Activated CD4-positive, CD25-positive, alpha-beta regulatory T cell treated with anti-CD3 and anti-CD28 coated beads, Interleukin-2, amount 50 U/mL, for 16 hours (primary cell): Measurements from ENCODE around the gene AMZ2.
"Not testable (repeated sequence)": the region's sequence is repeated elsewhere in the genome, so short reads cannot be mapped to it uniquely, and the experiment has no call there.

Experiments
- DNase-seq: peaks from one replicate; pipeline ENCODE4 v3.0.0-alpha.2; 2020; ENCODE audit warnings: low read depth, low spot score

The AMZ2 gene, protein sequence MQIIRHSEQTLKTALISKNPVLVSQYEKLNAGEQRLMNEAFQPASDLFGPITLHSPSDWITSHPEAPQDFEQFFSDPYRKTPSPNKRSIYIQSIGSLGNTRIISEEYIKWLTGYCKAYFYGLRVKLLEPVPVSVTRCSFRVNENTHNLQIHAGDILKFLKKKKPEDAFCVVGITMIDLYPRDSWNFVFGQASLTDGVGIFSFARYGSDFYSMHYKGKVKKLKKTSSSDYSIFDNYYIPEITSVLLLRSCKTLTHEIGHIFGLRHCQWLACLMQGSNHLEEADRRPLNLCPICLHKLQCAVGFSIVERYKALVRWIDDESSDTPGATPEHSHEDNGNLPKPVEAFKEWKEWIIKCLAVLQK

DNA sequence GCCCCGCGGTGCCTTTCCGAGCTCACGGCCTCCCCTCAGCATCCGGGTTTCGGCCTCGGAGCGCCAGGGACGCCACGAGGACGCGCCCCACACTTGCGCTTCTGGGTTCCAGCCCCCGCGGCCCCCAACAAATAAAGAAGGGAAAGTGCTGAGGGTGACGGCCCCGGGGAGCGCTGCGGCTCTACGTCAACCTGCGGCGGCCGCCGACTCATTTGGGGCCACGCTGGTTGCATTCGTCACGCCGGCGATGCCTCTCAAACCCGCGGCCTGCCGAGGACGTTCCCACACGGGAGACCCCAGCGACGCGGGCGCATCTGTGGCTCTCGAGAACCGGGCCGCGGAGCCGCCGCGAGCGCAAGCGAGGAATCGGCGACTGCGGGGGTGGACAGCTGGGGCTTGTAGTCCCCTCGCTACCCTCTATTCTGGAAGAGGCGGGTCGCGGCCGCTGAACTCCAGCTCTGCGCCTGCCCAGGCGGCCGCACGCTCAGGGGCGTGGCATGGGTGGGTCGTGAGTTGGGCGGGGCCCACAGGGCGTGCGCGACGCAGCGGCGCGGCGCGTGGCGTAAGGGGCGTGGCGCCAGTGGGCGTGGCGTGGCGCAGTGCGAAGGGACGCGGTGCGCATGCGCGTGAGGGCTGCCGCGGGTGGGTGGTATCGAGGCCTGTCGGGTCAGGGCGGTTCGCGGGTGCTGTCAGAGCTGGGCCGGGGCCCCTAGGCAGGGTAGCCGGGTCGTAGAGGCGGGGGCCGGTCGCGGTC, at the start of gene AMZ2:
Gene AMZ2 (plus strand): TSS at position 599 of the 754 bp plus-strand sequence. CDS start 2,145 bp downstream, outside the sequence.
- DNase-seq: peak; percentile 94

DNA sequence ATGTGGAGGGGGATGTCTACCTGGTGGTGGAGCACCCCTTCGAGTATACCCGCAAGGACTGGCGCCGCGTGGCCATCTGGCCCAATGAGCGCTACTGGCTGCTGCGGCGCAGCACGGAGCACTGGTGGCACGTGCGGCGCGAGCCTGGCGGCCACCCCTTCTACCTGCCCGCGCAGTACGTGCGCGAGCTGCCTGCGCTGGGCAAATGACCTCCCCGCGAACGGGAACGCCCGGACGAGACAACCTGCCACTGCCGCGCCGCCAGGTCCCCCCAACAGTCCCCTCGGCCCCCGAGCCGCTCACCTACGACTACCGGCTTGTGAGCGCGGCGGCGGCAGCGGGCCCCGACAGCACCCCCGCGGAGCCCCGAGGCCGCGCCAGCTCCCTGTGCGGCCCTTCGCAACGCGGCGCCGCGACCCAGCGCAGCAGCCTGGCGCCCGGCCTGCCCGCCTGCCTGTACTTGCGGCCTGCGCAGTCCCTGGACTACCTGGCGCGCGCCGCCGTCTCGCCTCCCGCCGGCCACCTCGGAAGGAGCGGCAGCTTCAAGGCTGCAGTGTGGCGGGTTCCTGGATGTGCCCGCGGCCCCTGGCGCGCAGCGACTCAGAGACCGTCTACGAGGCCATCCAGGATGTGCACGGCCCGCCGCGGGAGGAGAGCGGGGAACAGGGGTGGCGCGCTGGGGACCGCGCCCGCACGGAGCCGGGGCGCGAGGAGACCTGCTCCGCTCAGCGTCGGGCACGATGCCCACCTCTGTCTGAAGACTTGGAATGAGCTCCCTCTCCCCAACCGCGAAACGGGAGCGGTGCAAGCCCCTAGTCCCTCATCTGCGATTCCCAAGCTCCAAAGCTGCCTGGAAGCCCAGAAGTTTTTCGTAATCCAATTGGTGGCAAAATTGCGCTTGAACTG, 48.7 kb upstream of the AMZ2 start:
- no peak for DNase-seq

DNA sequence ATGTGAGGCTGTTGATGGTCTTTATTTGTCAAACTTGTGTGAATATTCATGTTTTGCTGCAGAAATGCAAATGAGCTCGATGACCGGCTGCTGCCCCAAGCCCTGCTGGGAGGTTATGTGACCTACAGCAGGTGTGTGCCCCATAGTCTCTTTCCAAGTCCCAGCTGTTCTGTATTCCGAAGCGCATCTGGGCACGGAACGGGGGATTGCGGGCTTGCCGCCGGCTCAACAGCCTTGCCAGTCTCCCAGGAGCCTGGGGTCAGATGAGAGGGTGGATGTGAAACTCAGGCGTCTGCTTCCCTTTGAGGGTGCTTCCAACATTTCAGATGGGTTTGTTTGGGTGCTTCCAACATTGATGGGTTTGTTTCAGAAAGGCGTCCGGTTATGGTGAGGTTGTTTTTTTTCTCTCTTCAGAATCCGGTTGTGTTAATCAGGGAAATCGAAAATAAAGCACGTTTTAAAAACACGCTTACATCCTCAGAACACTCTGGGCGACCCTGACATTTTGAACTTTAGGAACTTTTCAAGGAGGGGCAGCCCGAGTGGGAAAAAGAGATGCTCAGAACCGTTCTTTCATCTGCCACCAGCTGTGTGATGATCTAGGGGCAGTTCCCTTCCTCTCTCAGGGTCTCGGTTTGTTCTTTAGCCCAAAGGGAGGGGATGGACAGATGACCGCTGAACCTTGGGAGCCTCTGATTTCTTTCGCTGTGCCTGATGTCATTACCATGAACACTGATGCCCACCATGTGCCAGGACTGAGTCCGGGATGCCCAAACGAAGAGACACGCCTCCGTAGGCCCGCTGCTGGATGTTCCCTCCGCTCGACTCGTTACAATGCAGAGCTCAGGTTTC, 47.8 kb upstream of the AMZ2 start:
- DNase-seq: no peak

DNA sequence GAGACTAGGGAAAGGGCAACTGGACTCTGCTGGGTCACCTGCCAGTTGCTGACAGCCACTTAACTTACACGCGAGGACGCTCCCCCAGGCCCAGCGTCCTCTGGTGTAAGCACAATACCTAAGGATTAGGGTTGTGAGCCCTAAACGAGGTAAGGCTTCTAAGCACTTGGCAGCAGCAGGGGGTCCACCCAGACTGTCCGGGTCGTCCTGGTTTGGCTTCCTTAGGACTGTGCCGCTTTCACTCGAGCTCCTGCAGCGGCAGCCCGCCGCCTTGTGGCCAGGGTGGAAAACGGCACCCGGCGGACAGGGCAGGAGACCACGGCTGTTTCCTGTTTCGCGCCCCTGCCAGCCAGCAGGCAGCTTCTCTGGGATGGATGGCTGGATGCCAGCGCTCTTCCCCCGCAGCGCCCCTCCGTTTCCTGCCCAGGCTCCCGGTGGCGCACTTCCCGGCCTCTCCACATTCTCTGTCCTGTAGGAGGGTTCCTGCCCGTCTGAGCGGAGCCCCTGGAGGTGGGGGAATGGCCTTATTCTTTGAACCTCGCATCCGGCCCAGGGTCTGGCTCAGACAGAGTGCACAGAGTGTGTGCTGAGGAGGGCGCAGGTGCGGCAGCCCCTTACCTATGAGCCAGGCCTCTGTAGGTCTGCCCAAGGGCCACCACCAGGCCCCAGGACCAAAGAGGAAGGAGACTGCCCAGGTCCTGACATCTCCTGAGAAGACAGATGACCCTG, 47.0 kb upstream of the AMZ2 start:
- peak; percentile 57 for DNase-seq

DNA sequence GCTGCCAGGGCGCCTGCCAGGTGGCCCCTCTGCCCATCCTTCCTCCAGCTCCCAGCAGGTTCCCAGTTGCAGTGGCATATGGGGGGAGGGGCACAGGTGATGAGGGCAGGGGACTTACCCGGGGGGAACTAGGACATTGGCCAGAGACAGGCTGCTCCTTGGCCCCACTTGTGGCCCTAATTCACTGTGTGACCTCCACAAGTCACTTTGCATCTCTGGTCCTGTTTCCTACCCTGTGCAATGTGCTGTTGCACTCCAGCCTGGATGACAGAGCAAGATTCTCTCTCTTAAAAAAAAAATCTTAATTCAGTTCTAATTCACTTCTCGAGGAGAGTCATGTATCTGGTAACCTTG, 46.4 kb upstream of the AMZ2 start:
- DNase-seq: not testable (repeated sequence)

DNA sequence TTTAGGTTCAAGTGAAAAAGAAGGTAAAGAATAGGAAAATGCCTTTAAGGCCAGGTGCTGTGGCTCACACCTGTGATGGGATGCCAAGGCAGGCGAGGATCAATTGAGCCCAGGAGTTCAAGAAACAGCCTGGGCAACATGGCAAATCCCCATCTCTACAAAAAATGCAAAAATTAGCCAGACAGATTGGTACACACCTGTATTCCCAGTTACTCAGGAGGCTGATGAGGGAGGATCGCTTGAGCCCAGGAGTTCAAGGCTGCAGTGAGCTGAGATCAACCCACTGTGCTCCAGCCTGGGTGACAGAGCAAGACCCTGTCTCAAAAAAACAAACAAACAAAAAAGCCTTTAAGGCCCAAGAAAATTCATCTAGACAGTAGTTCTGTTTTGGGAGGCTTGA, 45.5 kb upstream of the AMZ2 start:
- DNase-seq: not testable (repeated sequence)

DNA sequence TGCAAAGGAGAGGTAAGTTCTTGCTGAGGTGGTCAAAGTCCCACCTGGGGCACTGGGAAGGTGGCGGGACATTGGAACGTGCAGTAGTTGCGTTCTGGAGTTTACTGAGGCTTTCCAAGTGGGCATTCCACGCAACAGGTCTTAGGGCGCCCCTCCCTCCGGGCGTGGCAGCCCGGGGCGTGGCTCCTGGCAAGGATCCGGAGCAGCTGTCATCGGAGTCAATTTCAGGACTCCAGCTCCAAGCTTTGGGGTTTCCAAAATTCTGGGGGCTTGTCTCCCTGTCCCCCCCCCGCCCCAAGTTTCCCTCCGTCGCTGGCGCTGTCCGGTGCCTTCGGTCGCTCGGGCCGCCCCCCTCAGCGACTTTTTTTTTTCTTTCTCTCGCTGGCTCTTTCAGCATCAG, 43.1 kb upstream of the AMZ2 start:
- DNase-seq: no peak

DNA sequence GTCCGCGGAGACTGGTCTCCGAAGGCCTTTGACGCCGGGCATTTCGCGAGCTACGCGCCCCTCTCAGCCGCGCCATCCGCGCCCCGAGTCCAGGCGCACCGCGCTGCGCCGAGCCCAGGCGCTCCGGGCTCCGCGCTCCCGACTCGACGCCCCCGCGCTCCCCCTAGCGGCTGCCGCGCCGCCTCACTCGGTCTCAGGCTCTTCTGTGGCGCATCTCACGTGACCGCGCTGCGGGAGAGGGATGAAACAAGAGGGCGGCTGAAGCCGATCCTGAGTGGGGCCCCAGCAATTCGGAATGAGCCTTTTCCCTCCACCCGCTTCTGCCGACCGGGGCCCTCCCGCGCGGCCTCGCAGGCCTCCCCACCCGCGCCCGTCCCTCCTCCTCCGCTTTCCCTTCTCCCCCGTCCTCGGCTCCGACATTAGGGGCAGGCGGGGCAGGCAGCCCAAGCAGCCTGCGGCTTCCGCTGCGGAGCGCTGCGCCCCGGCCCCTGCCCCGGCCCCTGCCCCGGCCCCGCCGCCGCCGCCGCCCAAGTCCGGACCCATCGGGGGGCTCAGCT, 42.5 kb upstream of the AMZ2 start:
- peak; percentile 83 for DNase-seq

DNA sequence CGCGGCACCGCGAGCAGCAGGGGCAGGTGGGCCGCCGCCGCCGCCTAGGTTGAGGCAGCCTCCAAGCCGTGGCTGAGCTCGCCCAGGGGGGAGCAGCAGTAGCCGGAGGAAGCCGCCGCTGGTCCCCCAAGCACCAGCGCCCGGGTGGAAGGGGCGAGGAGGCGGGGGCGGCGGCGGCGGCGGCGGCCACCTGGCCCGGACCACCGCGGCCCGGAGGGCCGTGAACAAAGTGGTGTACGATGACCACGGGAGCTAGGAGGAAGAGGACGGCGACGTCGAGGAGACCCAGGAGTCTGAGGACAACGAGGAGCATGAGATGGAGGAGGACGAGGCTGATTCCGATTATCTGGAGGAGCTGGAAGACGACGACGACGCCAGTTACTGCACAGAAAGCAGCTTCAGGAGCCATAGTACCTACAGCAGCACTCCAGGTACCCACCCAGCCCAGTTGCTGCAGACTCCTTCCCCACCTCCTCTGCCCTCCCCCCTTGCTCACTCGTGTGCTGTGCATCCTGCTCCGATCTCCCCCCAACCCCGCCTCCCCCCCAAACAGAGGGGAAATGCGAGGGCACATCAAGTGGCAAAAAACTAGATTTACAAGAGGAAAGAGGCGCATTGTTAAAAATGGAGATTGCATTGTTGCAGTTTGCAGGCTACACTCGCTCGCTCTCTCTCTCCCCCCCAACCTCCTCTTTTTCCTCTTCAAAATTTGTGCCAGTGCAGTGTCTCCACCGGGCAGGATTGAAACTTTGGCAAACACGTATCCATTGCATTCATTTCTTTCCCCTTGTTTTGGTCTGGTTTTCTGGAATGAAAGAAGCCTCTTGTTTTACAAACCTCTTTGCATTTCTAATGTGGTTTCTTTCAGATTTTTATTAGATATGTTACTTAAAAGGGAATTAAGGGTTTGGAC, 41.8 kb upstream of the AMZ2 start:
- DNase-seq: no peak

DNA sequence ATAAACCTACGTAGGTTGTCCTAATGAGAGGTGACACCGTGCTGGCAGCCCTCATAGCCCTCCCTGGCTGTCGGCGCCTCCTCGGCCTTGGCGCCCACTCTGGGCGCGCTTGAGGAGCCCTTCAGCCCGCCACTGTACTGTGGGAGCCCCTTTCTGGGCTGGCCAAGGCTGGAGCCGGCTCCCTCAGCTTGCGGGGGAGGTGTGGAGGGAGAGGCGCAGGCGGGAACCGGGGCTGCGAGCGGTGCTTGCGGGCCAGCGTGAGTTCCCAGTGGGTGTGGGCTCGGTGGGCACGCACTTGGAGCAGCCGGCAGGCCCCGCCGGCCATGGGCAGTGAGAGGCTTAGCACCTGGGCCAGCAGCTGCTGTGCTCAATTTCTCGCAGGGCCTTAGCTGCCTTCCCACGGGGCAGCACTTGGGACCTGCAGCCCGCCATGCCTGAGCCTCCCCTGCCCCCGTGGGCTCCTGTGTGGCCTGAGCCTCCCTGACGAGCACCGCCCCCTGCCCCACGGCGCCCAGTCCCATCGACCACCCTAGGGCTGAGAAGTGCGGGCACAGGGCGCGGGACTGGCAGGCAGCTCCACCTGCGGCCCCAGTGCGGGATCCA, 40.1 kb upstream of the AMZ2 start:
- no peak for DNase-seq

DNA sequence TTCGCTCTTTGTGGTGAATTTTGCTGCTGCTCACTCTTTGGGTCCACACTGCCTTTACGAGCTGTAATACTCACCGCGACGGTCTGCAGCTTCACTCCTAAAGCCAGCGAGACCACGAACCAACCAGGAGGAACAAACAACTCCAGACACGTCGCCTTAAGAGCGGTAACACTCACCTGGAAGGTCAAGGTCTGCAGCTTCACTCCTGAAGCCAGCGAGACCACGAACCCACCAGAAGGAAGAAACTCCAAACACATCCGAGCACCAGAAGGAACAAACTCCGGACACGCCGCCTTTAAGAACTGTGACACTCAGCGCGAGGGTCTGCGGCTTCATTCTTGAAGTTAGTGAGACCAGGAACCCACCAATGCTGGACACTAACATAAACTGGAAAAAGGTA, 39.2 kb upstream of the AMZ2 start:
- not testable (repeated sequence) for DNase-seq

DNA sequence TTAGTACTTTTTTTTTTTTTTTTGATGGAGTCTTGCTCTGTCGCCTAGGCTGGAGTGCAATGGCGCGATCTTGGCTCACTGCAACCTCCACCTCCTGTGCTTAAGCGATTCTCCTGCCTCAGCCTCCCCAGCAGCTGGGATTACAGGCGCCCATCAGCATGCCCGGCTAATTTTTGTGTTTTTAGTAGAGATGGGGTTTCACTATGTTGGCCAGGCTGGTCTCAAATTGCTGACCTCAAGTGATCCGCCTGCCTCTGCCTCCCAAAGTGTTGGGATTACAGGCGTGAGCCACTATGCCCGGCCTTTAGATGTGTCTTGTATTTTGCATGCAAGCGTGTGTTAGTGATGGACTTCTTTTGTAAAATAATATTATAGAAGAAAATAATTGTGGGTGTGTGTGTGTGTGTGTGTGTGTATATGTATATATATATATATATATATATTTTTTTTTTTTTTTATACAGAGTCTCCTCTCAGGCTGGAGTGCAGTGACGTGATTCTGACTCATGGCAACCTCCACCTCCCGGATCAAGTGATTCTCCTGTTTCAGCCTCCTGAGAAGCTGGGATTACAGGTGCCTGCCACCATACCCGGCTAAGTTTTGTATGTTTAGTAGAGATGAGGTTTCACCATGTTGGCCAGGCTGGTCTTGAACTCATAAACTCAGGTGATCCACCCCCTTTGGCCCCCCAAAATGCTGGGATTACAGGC, 38.5 kb upstream of the AMZ2 start:
- DNase-seq: not testable (repeated sequence)

DNA sequence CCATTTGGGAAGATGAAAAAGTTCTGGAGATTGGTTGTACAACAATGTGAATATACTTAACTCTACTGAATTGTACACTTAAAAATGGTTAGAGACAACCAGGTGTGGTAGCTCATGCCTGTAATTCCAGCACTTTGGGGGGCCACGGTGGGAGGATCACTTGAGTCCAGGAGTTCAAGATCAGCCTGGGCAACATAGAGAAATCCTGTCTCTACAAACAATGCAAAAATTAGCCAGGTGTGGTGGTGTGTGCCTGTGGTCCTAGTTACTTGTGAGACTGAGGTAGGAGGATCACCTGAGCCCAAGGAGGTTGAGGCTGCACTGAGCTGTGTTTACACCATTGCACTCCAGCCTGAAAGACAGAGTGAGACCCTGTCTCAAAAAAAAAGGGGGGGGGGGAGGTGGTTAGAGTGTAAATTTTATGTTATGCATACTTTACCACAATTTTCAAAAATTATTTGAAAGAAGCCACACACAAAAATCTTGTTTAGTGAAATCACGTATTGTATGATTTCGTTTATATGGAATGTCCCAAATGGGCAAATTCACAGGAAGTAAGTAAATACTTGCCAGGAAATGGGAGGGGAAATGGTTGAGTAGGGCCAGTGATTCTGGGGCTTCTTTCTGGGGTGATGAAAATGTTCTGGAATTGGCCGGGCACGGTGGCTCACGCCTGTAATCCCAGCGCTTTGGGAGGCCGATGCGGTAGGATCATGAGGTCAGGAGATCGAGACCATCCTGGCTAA, 37.1 kb upstream of the AMZ2 start:
- no peak for DNase-seq

DNA sequence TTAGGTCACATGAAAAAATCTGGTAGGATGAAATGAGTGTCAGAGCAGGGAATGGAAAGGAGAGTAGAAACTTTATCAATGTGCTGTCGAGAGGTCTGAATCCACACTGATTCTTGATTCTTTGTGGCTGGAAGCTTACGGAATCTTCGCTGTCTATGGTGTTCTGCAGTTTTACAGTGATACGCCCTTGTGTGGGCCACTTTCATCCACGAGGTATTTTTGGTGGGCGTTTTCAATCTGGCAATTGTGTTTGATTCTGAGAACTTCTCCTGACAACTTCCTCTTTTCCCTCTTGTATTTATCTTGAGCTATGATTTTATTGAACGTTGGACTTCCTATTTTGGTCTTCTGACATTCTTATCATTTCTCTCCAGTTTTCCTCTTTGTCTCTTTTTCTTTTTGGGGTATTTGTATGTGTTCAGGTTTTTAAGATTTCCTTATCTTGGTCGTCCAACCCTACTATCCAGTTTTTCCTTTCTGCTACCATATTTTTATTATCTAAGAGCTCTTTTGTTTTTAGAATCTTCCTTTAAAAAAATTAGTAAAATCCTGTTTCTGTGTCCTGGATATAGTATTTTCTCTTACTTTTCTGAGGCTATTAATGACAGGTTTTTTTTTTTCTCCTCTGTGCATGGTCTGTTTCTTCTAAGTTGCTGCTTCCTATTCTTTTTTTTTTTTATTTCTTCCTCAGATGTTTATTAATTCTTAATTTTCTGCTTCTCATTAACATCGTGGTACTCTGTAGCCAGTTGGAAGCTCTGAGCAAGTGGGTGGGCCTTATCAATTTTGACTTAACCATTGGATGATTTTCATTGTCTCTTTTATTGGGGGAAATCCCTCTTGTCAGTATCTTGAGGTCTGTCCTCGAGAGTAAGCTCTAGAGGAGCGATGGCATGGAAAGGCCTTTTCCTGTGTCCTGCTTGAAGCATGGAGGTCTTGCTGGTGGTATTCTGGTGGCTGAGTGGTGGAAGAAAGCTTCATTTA, 34.1 kb upstream of the AMZ2 start:
- not testable (repeated sequence) for DNase-seq

DNA sequence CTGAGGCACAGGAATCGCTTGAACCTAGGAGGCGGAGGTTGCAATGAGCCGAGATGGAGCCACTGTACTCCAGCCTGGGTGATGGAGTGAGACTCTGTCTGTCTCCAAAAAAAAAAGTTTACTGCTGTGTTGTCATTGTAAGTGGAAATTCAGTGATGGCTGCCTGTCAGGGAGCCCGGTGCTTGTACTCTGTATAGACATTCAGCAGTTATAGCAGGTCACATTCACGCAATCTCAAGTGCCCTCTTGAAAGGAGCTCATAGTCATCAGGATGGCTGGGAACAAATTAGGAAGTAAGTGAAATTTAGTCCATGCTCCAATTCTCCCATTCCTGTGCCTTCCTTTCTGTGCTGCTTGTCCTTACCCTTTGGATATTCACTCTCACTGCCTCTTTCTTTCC, 32.4 kb upstream of the AMZ2 start:
- DNase-seq: not testable (repeated sequence)

DNA sequence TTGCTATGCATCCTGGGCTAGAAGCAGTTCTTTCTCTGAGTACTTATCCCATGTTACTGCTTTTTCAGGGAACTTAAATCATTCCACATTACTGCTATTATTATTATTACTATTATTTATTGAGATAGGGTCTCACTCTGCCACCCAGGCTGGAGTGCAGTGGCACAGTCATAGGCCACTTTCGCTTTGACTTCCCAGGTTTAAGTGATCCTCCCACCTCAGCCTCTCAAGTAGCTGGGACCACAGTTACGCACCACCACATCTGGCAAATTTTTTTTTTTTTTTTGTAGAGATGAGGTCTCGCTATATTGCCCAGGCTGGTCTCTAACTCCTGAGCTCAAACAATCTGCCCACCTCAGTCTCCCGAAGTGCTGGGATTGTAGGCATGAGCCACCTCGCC, 28.4 kb upstream of the AMZ2 start:
- DNase-seq: not testable (repeated sequence)
